Measurements from ENCODE around the gene YBX2.

Gene YBX2

GRCh38 chr17:7324438-7324779 lies 30.0 kb upstream of the YBX2 start:
- peaks cover 53% of the 10 kb centered on the region for H3K36me3 ChIP-seq (ENCODE audit: control insufficient read depth, insufficient read depth, low read length)
- H3K4me3 ChIP-seq (ENCODE audit: insufficient read depth, low read depth, low read length, poor library complexity, severe bottlenecking), result no peak overlapping the region
- H3K4me1 ChIP-seq (ENCODE audit: control insufficient read depth, insufficient read depth, low read length, poor library complexity, severe bottlenecking), result peaks cover 8% of the 10 kb centered on the region
- no peak for DNase-seq
- H3K9me3 ChIP-seq (ENCODE audit: control insufficient read depth, low read length), result no peaks in the 10 kb centered on the region
- no peaks in the 10 kb centered on the region for H3K27me3 ChIP-seq (replicated peaks; ENCODE audit: control insufficient read depth, insufficient read depth, low read length, poor library complexity, severe bottlenecking)
- no peak overlapping the region for H3K27ac ChIP-seq (ENCODE audit: insufficient read depth, low read length, poor library complexity, severe bottlenecking)

GRCh38 chr17:7323731-7324437 lies 29.4 kb upstream of the YBX2 start:
- Histone ChIP-seq H3K4me3 (ENCODE audit: insufficient read depth, low read depth, low read length, poor library complexity, severe bottlenecking) (no peak overlapping the region), H3K27ac (ENCODE audit: insufficient read depth, low read length, poor library complexity, severe bottlenecking) (no peak overlapping the region), H3K4me1 (ENCODE audit: control insufficient read depth, insufficient read depth, low read length, poor library complexity, severe bottlenecking) (peaks cover 8% of the 10 kb centered on the region), H3K36me3 (ENCODE audit: control insufficient read depth, insufficient read depth, low read length) (peaks cover 56% of the 10 kb centered on the region), H3K9me3 (ENCODE audit: control insufficient read depth, low read length) (no peaks in the 10 kb centered on the region), H3K27me3 (replicated peaks; ENCODE audit: control insufficient read depth, insufficient read depth, low read length, poor library complexity, severe bottlenecking) (no peaks in the 10 kb centered on the region)
- DNase-seq, result peak; percentile 38 to 59 (median 52)

- no peak for DNase-seq
- H3K27me3 ChIP-seq (replicated peaks; ENCODE audit: control insufficient read depth, insufficient read depth, low read length, poor library complexity, severe bottlenecking), result no peaks in the 10 kb centered on the region
- H3K9me3 ChIP-seq (ENCODE audit: control insufficient read depth, low read length), result no peaks in the 10 kb centered on the region
- H3K4me3 ChIP-seq (ENCODE audit: insufficient read depth, low read depth, low read length, poor library complexity, severe bottlenecking), result no peak overlapping the region
- no peak overlapping the region for H3K27ac ChIP-seq (ENCODE audit: insufficient read depth, low read length, poor library complexity, severe bottlenecking)
- H3K4me1 ChIP-seq (ENCODE audit: control insufficient read depth, insufficient read depth, low read length, poor library complexity, severe bottlenecking), result peaks cover 8% of the 10 kb centered on the region
- H3K36me3 ChIP-seq (ENCODE audit: control insufficient read depth, insufficient read depth, low read length), result peaks cover 68% of the 10 kb centered on the region
Observed at GRCh38 chr17:7322520-7323194, 28.2 kb upstream of the YBX2 start.

GRCh38 chr17:7321466-7321865 lies 27.0 kb upstream of the YBX2 start:
- no peak overlapping the region for H3K27ac ChIP-seq (ENCODE audit: insufficient read depth, low read length, poor library complexity, severe bottlenecking)
- no peaks in the 10 kb centered on the region for H3K9me3 ChIP-seq (ENCODE audit: control insufficient read depth, low read length)
- no peak overlapping the region for H3K4me3 ChIP-seq (ENCODE audit: insufficient read depth, low read depth, low read length, poor library complexity, severe bottlenecking)
- H3K36me3 ChIP-seq (ENCODE audit: control insufficient read depth, insufficient read depth, low read length), result peaks cover 74% of the 10 kb centered on the region
- H3K27me3 ChIP-seq (replicated peaks; ENCODE audit: control insufficient read depth, insufficient read depth, low read length, poor library complexity, severe bottlenecking), result no peaks in the 10 kb centered on the region
- DNase-seq, result no peak
- peaks cover 8% of the 10 kb centered on the region for H3K4me1 ChIP-seq (ENCODE audit: control insufficient read depth, insufficient read depth, low read length, poor library complexity, severe bottlenecking)

- Histone ChIP-seq H3K27me3 (replicated peaks; ENCODE audit: control insufficient read depth, insufficient read depth, low read length, poor library complexity, severe bottlenecking) (no peaks in the 10 kb centered on the region), H3K36me3 (ENCODE audit: control insufficient read depth, insufficient read depth, low read length) (peaks cover 62% of the 10 kb centered on the region), H3K27ac (ENCODE audit: insufficient read depth, low read length, poor library complexity, severe bottlenecking) (no peak overlapping the region), H3K9me3 (ENCODE audit: control insufficient read depth, low read length) (no peaks in the 10 kb centered on the region), H3K4me3 (ENCODE audit: insufficient read depth, low read depth, low read length, poor library complexity, severe bottlenecking) (no peak overlapping the region), H3K4me1 (ENCODE audit: control insufficient read depth, insufficient read depth, low read length, poor library complexity, severe bottlenecking) (peaks cover 20% of the 10 kb centered on the region)
- DNase-seq, result no peak
Observed at GRCh38 chr17:7318121-7318860, 23.9 kb upstream of the YBX2 start.

- Histone ChIP-seq H3K4me3 (ENCODE audit: insufficient read depth, low read depth, low read length, poor library complexity, severe bottlenecking) (no peak overlapping the region), H3K36me3 (ENCODE audit: control insufficient read depth, insufficient read depth, low read length) (peaks cover 64% of the 10 kb centered on the region), H3K4me1 (ENCODE audit: control insufficient read depth, insufficient read depth, low read length, poor library complexity, severe bottlenecking) (peaks cover 28% of the 10 kb centered on the region), H3K9me3 (ENCODE audit: control insufficient read depth, low read length) (no peaks in the 10 kb centered on the region), H3K27me3 (replicated peaks; ENCODE audit: control insufficient read depth, insufficient read depth, low read length, poor library complexity, severe bottlenecking) (no peaks in the 10 kb centered on the region), H3K27ac (ENCODE audit: insufficient read depth, low read length, poor library complexity, severe bottlenecking) (no peak overlapping the region)
- DNase-seq, result no peak
Observed at GRCh38 chr17:7317161-7317803, 22.8 kb upstream of the YBX2 start.

GRCh38 chr17:7315570-7316235 lies 21.3 kb upstream of the YBX2 start:
- Histone ChIP-seq H3K27ac (ENCODE audit: insufficient read depth, low read length, poor library complexity, severe bottlenecking) (peak overlapping the region; percentile 75), H3K4me1 (ENCODE audit: control insufficient read depth, insufficient read depth, low read length, poor library complexity, severe bottlenecking) (peaks cover 30% of the 10 kb centered on the region), H3K4me3 (ENCODE audit: insufficient read depth, low read depth, low read length, poor library complexity, severe bottlenecking) (peak overlapping the region; percentile 63), H3K9me3 (ENCODE audit: control insufficient read depth, low read length) (no peaks in the 10 kb centered on the region), H3K36me3 (ENCODE audit: control insufficient read depth, insufficient read depth, low read length) (peaks cover 61% of the 10 kb centered on the region), H3K27me3 (replicated peaks; ENCODE audit: control insufficient read depth, insufficient read depth, low read length, poor library complexity, severe bottlenecking) (no peaks in the 10 kb centered on the region)
- DNase-seq, result no peak

- H3K9me3 ChIP-seq (ENCODE audit: control insufficient read depth, low read length), result no peaks in the 10 kb centered on the region
- H3K4me1 ChIP-seq (ENCODE audit: control insufficient read depth, insufficient read depth, low read length, poor library complexity, severe bottlenecking), result peaks cover 38% of the 10 kb centered on the region
- peak within 1 kb of the TSS; percentile 75 for H3K27ac ChIP-seq (ENCODE audit: insufficient read depth, low read length, poor library complexity, severe bottlenecking)
- peak; percentile 86 to 92 (median 88) for DNase-seq
- H3K4me3 ChIP-seq (ENCODE audit: insufficient read depth, low read depth, low read length, poor library complexity, severe bottlenecking), result peak within 1 kb of the TSS; percentile 63
- H3K27me3 ChIP-seq (replicated peaks; ENCODE audit: control insufficient read depth, insufficient read depth, low read length, poor library complexity, severe bottlenecking), result no peaks in the 10 kb centered on the region
- peaks cover 63% of the 10 kb centered on the region for H3K36me3 ChIP-seq (ENCODE audit: control insufficient read depth, insufficient read depth, low read length)
Observed at GRCh38 chr17:7314719-7315569, 20.5 kb upstream of the YBX2 start, which contains the start of gene GPS2. Gene GPS2 (minus strand): TSS chr17:7315360. CDS start chr17:7315052, 308 bp downstream.

Measured in effector memory CD4-positive, alpha-beta T cell (primary cell).